Measurements from ENCODE around the gene RAG2.
"Not testable (repeated sequence)": the region's sequence is repeated elsewhere in the genome, so short reads cannot be mapped to it uniquely, and the experiment has no call there.

The RAG2 gene

DNA sequence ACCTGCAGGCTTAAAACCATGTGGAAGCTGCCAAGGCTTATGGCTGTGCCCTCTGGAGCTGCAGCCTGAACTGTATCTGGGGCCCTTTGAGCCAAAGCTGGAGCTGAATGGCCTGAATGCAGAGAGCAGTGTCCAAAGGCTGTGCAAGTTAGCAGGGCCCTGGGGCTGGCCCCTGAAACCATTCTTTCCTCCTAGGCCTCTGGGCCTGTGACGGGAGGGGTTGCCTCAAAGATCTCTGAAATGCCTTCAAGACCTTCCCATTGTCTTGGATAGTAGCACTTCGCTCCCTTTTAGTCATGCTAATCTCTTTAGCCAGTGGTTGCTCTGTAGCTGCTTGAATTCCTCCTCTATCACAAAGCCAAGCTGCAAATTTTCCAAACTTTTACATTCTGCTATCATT is 16.5 kb downstream of the RAG2 start:
- Mint-ChIP-seq H3K27me3 (no peaks in the 10 kb centered on the region), H3K36me3 (ENCODE audit: low read depth) (no peaks in the 10 kb centered on the region)

DNA sequence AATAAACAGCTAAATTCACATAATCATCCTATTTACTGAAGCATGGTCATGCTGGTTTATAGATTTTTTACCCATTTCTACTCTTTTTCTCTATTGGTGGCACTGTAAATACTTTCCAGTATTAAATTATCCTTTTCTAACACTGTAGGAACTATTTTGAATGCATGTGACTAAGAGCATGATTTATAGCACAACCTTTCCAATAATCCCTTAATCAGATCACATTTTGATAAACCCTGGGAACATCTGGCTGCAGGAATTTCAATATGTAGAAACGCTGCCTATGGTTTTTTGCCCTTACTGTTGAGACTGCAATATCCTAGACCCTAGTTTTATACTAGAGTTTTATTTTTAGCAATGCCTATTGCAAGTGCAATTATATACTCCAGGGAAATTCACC is 19.6 kb downstream of the RAG2 start:
- no peaks in the 10 kb centered on the region for H3K36me3 Mint-ChIP-seq (ENCODE audit: low read depth)
- no peak overlapping the region for H3K4me3 Mint-ChIP-seq
- H3K9me3 Mint-ChIP-seq, result peaks cover 9% of the 10 kb centered on the region

More for the DNA sequence above, 16.5 kb downstream of the RAG2 start:
- no peak overlapping the region for H3K4me3 Mint-ChIP-seq
- DNase-seq, result no peak
- H3K27ac Mint-ChIP-seq, result no peak overlapping the region
- H3K4me1 Mint-ChIP-seq (ENCODE audit: low read depth), result no peaks in the 10 kb centered on the region
- peaks cover 9% of the 10 kb centered on the region for H3K9me3 Mint-ChIP-seq

DNA sequence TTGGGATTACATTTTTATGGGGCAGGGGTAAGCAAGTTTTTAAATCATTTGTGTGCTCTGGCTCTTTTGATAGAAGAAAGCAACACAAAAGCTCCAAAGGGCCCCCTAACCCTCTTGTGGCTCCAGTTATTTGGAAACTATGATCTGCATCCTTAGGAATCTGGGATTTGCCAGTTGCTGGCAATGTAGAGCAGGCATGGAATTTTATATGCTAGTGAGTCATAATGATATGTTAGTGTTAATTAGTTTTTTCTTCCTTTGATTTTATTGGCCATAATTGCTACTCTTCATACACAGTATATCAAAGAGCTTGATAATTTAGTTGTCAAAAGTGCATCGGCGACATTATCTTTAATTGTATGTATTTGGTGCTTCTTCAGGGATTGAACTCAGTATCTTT is 20.2 kb downstream of the RAG2 start:
- H3K27me3 Mint-ChIP-seq, result peaks cover 20% of the 10 kb centered on the region
- no peak for DNase-seq
- H3K27ac Mint-ChIP-seq, result no peak overlapping the region
- H3K36me3 Mint-ChIP-seq (ENCODE audit: low read depth), result no peaks in the 10 kb centered on the region
- no peaks in the 10 kb centered on the region for H3K4me1 Mint-ChIP-seq (ENCODE audit: low read depth)
- H3K9me3 Mint-ChIP-seq, result peaks cover 9% of the 10 kb centered on the region
- no peak overlapping the region for H3K4me3 Mint-ChIP-seq

More for the DNA sequence above, 19.6 kb downstream of the RAG2 start:
- peaks cover 16% of the 10 kb centered on the region for H3K27me3 Mint-ChIP-seq
- H3K4me1 Mint-ChIP-seq (ENCODE audit: low read depth), result no peaks in the 10 kb centered on the region
- no peak overlapping the region for H3K27ac Mint-ChIP-seq
- no peak for DNase-seq

DNA sequence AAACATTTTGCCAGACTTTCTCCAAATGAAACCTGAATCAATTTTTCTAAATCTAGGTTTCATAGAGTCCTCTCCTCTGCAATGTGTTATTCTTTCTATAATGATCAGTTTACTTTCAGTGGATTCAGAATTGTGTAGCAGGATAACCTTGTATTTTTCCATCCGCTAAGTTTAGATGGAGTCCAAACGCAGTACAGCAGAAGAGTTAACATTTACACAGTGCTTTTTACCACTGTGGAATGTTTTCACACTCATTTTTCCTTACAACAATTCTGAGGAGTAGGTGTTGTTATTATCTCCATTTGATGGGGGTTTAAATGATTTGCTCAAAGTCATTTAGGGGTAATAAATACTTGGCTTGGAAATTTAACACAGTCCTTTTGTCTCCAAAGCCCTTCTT is 20.7 kb downstream of the RAG2 start:
- H3K27me3 Mint-ChIP-seq, result peaks cover 25% of the 10 kb centered on the region
- H3K4me1 Mint-ChIP-seq (ENCODE audit: low read depth), result no peaks in the 10 kb centered on the region

DNA sequence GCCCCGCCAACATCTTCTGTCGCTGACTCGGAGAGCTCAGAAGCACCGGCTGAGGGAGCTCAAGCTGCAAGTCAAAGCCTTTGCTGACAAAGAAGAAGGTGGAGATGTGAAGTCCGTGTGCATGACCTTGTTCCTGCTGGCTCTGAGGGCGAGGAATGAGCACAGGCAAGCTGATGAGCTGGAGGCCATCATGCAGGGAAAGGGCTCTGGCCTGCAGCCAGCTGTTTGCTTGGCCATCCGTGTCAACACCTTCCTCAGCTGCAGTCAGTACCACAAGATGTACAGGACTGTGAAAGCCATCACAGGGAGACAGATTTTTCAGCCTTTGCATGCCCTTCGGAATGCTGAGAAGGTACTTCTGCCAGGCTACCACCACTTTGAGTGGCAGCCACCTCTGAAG is 23.6 kb downstream of the RAG2 start:
- H3K36me3 Mint-ChIP-seq (ENCODE audit: low read depth), result no peaks in the 10 kb centered on the region
- H3K27ac Mint-ChIP-seq, result no peak overlapping the region
- H3K9me3 Mint-ChIP-seq, result no peaks in the 10 kb centered on the region
- DNase-seq, result no peak
- no peaks in the 10 kb centered on the region for H3K4me1 Mint-ChIP-seq (ENCODE audit: low read depth)
- H3K27me3 Mint-ChIP-seq, result peaks cover 46% of the 10 kb centered on the region
- no peak overlapping the region for H3K4me3 Mint-ChIP-seq

More for the DNA sequence above, 20.7 kb downstream of the RAG2 start:
- Mint-ChIP-seq H3K27ac (no peak overlapping the region), H3K4me3 (no peak overlapping the region), H3K9me3 (peaks cover 8% of the 10 kb centered on the region), H3K36me3 (ENCODE audit: low read depth) (no peaks in the 10 kb centered on the region)
- no peak for DNase-seq

DNA sequence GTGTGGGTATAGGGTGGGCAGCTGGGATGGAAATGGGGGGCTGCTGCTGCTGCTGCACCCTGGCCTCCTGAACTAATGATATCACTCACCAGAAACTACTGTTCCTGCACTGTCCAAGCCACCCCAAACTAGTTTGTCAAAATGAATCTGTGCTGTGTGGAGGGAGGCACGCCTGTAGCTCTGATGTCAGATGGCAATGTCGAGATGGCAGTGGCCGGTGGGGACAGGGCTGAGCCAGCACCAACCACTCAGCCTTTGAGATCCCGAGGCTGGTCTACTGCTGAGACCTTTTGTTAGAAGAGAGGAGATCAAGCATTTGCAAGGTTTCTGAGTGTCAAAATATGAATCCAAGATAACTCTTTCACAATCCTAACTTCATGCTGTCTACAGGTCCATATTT is 28.9 kb downstream of the RAG2 start:
- H3K4me1 Mint-ChIP-seq (ENCODE audit: low read depth), result peaks cover 5% of the 10 kb centered on the region
- H3K27me3 Mint-ChIP-seq, result peaks cover 58% of the 10 kb centered on the region
- no peak overlapping the region for H3K27ac Mint-ChIP-seq
- no peaks in the 10 kb centered on the region for H3K9me3 Mint-ChIP-seq
- no peaks in the 10 kb centered on the region for H3K36me3 Mint-ChIP-seq (ENCODE audit: low read depth)
- H3K4me3 Mint-ChIP-seq, result no peak overlapping the region
- DNase-seq, result no peak

DNA sequence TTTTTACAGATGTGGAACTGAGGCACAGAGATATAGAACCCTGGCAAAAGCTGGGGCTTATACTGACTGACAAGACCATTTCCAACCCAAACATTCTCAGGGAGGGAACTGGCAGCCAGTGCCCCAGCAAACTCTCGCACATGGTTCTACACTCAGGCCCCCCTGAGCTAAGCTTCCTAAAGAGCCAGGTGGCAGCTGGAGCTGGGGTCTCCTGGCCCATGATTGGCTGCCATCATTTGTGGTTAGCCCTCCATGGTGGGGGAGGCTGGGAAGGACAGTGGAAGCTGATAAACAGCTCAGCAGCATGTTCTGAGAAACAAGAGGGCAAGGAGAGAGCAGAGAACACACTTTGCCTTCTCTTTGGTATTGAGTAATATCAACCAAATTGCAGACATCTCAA is 30.3 kb downstream of the RAG2 start, which contains the start of gene RAG1:
TSS of gene RAG1 (plus strand) at position 314 of the 400 bp plus-strand sequence. CDS start 5,298 bp downstream, outside the sequence.
- no peak within 1 kb of the TSS for H3K27ac Mint-ChIP-seq
- no peak for DNase-seq
- no peaks in the 10 kb centered on the region for H3K36me3 Mint-ChIP-seq (ENCODE audit: low read depth)
- peaks cover 48% of the 10 kb centered on the region for H3K27me3 Mint-ChIP-seq
- no peaks in the 10 kb centered on the region for H3K9me3 Mint-ChIP-seq
- H3K4me3 Mint-ChIP-seq, result no peak within 1 kb of the TSS
- peaks cover 5% of the 10 kb centered on the region for H3K4me1 Mint-ChIP-seq (ENCODE audit: low read depth)

DNA sequence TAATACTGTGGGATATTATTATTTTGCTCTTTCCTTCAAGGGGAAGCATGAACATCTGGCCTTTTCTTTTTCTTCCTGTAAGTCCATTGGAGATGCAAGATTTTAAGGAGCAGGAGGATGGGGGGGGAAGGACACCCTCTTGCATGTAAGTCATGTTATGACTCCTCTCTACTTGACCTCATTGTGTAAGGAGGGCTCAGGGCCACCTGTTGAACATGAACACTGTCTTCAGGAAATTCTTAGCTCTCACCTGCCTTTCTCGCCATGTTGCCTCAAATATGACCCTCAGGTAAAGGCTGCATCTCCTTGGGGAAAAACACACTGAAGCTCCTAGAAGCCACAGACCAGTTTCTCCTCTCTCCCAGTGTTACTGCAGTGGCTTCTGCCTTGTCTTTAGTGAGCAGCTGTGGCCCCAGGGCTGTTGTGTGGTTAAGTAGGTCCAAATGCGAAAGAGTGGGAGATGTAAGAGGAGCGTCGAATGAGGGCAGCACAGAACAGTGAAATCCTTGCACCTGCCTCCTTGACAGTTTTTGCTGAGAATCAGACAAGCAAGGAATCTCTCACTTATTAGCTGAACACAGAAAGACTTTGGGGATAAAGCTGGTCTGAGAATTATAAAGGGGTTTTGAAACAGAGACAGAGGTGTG is 31.5 kb downstream of the RAG2 start:
- DNase-seq, result no peak
- Mint-ChIP-seq H3K27ac (no peak overlapping the region), H3K27me3 (peaks cover 36% of the 10 kb centered on the region), H3K4me1 (ENCODE audit: low read depth) (peaks cover 5% of the 10 kb centered on the region), H3K9me3 (no peaks in the 10 kb centered on the region), H3K36me3 (ENCODE audit: low read depth) (no peaks in the 10 kb centered on the region), H3K4me3 (no peak overlapping the region)

DNA sequence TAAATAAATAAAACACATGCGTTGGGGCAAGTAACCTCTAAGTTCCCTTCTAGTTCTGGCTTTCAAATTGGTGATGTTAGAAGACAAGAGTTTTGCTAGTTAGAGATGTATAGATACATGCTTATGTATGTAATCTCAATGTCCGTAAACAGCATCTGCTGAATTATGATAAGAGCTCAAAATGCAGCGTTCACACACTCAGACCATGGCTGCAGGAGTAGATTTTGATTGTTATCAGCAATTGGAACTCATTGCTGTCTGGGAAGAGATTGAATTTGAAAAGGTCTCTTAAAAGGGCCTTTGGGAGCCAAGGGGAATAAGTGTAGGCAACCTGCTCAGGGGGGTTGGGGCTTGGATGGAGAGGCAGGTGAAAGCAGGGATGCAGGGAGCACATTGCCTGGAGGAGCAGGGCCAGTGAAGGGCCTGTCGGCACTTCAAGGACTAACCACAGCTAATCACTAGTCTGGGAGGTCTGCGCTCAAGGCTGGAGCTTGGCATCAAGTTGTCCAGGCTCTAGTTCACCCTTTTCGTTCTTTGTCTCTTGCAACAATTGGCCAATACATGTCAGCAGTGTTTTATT is 32.9 kb downstream of the RAG2 start:
- DNase-seq, result no peak
- H3K4me3 Mint-ChIP-seq, result no peak overlapping the region
- no peaks in the 10 kb centered on the region for H3K36me3 Mint-ChIP-seq (ENCODE audit: low read depth)
- H3K9me3 Mint-ChIP-seq, result peaks cover under 1% of the 10 kb centered on the region
- no peak overlapping the region for H3K27ac Mint-ChIP-seq
- peaks cover 5% of the 10 kb centered on the region for H3K4me1 Mint-ChIP-seq (ENCODE audit: low read depth)
- H3K27me3 Mint-ChIP-seq, result peaks cover 24% of the 10 kb centered on the region

DNA sequence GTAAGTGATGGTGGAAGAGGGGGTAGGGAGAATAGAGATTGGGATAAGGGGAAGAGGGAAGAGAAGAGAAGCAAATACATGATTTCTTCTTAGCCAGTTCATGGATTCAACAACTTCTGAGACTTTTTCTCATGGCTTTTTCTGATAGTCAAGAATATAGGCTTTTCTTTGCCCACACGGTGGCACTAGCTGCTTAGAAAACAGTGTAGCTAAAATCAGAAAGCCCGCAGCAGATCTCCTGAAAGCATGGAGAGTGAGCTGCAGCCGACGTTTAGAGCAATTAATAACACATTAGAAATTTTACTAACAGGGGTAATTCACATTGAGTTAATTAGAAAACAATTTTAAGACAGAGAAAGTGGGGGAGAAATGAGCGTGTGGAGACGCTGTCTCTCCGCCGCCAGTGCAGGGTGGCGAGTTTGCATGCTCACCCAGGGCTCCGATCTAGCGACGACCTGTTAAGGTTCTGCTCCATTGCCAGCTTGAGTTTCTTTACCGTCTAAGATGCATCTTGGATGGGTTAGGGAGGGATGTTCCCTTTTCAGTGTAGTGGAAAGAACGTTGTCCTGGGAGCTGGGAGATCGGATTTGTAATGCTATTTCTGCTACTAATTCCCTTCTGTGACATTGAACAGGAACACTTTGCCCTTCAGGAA is 33.5 kb downstream of the RAG2 start:
- H3K4me3 Mint-ChIP-seq, result peak overlapping the region; percentile 57
- H3K36me3 Mint-ChIP-seq (ENCODE audit: low read depth), result no peaks in the 10 kb centered on the region
- peak; percentile 37 for DNase-seq
- peaks cover 27% of the 10 kb centered on the region for H3K27me3 Mint-ChIP-seq
- H3K4me1 Mint-ChIP-seq (ENCODE audit: low read depth), result peaks cover 10% of the 10 kb centered on the region
- peaks cover 6% of the 10 kb centered on the region for H3K9me3 Mint-ChIP-seq
- H3K27ac Mint-ChIP-seq, result no peak overlapping the region

DNA sequence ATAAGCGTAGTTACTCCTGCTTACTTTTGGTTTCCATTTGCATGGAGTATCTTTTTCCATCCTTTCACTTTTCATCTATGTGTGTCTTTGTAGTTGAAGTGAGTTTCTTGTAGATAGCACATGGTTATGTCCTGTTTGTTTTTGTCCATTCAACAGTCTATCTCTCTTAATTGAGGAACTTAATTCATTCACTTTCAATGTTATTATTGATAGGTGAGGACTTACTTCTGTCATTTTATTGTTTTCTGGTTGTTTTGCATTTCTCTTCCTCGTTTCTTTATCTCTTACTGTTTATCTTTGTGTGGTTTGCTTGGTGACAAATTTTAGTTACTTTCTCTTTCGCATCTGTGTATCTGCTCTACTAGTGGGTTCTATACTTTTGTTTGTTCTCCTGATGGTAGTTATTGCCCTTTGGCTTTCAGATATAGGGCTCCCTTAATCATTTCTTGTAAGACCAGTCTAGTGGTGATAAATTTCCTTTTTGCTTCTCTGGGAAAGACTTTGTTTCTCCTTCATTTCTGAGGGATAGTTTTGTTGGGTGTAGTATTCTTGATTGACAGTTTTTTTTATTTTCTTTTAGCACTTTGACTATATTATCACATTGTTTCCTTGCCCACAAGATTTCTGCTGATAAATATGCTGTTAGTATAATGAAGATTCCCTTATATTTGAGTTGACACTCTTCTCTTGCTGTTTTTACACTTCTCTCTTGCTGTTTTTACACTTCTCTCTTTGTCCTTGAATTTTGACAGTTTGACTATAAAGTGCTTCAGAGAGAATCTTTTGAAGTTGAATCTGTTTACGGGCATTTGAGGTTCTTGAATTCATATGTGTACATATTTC is 39.2 kb downstream of the RAG2 start:
- peaks cover 3% of the 10 kb centered on the region for H3K27me3 Mint-ChIP-seq
- peak overlapping the region; percentile 19 for H3K27ac Mint-ChIP-seq
- H3K4me3 Mint-ChIP-seq, result peak overlapping the region; percentile 46
- H3K9me3 Mint-ChIP-seq, result peaks cover 10% of the 10 kb centered on the region
- no peaks in the 10 kb centered on the region for H3K36me3 Mint-ChIP-seq (ENCODE audit: low read depth)
- H3K4me1 Mint-ChIP-seq (ENCODE audit: low read depth), result peaks cover 21% of the 10 kb centered on the region
- no peak for DNase-seq

DNA sequence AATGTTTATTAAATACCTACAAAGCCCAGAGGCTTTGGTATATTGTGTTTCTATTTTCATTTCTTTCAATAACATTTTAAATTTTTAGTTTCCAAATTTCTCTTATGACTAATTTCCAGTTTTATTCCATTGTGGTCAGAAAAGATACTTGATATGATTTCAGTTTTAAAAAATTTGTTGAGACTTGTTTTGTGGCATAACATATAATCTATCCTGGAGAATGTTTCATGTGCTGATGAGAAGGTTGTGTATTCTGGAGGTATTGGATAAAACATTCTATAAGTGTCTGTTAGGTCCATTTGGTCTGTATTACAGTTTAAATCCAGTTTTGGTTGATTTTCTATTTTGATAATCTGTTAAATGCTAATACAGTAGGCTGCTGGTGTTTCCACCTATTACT is 40.0 kb downstream of the RAG2 start:
- H3K9me3 Mint-ChIP-seq, result peaks cover 10% of the 10 kb centered on the region
- H3K4me1 Mint-ChIP-seq (ENCODE audit: low read depth), result peaks cover 21% of the 10 kb centered on the region
- peaks cover 3% of the 10 kb centered on the region for H3K27me3 Mint-ChIP-seq
- H3K4me3 Mint-ChIP-seq, result no peak overlapping the region
- no peaks in the 10 kb centered on the region for H3K36me3 Mint-ChIP-seq (ENCODE audit: low read depth)
- DNase-seq, result no peak
- H3K27ac Mint-ChIP-seq, result no peak overlapping the region

DNA sequence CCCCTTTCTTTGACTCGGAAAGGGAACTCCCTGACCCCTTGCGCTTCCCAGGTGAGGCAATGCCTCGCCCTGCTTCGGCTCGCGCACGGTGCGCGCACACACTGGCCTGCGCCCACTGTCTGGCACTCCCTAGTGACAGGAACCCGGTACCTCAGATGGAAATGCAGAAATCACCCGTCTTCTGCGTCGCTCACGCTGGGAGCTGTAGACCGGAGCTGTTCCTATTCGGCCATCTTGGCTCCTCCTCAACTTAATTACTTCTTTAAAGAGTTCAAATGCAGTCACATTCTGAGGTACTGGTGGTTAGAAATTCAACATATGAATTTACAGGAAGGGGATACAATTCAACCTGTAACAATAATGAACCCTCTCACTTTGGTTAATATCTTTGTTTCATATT is 40.6 kb downstream of the RAG2 start:
- not testable (repeated sequence) for H3K4me3 Mint-ChIP-seq; H3K27ac Mint-ChIP-seq; DNase-seq; H3K36me3 Mint-ChIP-seq (ENCODE audit: low read depth); H3K27me3 Mint-ChIP-seq; H3K9me3 Mint-ChIP-seq
- peaks cover 21% of the 10 kb centered on the region for H3K4me1 Mint-ChIP-seq (ENCODE audit: low read depth)

DNA sequence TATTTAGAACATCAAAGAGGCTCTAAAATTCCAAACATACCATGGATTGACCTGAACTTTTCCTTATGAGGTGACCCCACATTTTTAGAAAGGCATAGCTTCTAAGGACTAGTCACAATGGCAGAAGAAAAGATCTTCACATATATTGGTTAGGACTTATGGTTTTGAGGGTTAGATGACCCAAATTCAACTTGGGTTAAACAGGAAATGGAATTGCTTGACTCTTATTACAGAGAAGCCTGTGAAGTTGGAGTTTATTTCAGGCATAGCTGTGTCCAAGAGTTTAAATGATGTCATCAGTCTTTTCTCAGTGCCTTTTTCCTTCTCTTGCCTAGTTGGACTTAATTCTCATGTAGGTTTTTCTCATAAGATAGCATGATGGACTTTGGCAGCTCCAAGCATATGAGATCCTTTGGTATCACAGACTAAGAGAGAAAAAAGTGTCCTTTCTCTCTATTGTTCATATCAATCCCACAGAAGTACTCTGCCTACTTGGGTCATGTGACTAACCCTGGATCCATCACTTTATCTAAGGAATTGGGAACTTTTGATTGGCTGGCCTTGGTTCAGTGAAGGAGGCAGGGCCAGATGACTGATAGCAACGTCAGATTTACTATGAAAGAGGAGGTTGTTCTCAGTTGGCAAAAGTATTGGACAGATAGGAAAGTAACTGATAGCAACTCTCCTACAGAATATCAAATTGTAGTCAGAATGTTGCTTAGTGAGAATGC is 47.5 kb downstream of the RAG2 start:
- Mint-ChIP-seq H3K4me1 (ENCODE audit: low read depth) (peaks cover 4% of the 10 kb centered on the region), H3K9me3 (no peaks in the 10 kb centered on the region), H3K27me3 (peaks cover 12% of the 10 kb centered on the region), H3K36me3 (ENCODE audit: low read depth) (no peaks in the 10 kb centered on the region), H3K27ac (no peak overlapping the region), H3K4me3 (no peak overlapping the region)
- no peak for DNase-seq
